ENCODE measurements around the gene INAFM1. TPM values are rescaled to one million over a fixed set of nuclear protein-coding genes. Genes with fewer than 3 reads are reported as not detected.

Gene INAFM1
- total and polyA plus RNA-seq, 9 of the 15 experiments (the other 6 are each of a cell fraction or from before 2014, with no cell fraction given) = 0.71 to 30.9 (median 3.1) TPM

DNA sequence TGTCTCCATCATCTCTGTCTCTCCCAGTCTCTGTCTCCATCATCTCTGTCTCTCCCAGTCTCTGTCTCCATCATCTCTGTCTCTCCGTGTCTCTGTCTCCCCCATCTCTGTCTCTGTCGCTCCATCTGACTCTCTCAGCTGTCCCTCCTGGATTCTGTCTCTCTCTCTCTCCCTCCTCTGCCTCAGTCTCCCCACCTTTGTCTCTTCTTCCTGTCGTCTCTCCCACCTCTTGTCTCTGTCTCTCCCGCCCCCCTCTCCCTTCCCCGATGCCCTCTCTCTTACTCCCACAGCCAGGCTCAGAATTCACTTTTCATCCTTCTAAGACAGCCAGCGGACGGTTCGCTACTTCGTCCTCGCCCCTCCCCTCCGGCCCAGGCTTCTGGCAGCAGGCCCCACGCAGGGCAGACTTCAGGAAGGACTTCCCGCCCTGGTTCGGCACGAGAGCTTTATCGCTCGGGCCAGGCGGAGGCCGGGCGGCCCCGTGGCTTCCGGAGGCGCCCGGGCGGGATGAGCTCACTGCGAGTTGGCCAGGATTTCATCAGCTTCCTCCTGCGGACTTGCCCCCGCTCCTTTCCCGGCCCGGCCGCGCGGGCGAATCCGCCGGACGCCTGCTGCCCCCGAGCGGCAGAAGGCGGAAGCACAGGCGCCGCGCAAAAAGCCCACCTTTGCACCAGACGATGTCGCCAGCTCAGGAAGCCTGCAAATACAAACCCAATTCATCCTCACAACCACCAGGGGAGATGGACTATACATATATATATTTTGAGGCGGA lies 30.7 kb upstream of the INAFM1 start (continued):
- TF ChIP-seq, protein P1, sequence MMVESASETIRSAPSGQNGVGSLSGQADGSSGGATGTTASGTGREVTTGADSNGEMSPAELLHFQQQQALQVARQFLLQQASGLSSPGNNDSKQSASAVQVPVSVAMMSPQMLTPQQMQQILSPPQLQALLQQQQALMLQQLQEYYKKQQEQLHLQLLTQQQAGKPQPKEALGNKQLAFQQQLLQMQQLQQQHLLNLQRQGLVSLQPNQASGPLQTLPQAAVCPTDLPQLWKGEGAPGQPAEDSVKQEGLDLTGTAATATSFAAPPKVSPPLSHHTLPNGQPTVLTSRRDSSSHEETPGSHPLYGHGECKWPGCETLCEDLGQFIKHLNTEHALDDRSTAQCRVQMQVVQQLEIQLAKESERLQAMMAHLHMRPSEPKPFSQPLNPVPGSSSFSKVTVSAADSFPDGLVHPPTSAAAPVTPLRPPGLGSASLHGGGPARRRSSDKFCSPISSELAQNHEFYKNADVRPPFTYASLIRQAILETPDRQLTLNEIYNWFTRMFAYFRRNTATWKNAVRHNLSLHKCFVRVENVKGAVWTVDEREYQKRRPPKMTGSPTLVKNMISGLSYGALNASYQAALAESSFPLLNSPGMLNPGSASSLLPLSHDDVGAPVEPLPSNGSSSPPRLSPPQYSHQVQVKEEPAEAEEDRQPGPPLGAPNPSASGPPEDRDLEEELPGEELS (CRISPR knock-in tag; IDR thresholded peaks at IDR 0.05; ENCODE audit: borderline replicate concordance) = peak; percentile 66; the same call in 1 of the 2 replicates
- TF ChIP-seq ZNF444 (CRISPR knock-in tag; IDR thresholded peaks at IDR 0.05) (no peak), ARID1B (IDR thresholded peaks at IDR 0.05) (peak; percentile 98), CCNT2 (IDR thresholded peaks at IDR 0.05; ENCODE audit: borderline replicate concordance, extremely low read depth, insufficient read length, low read depth, low read length) (peak; percentile 100), CBFA2T3 (IDR thresholded peaks at IDR 0.05) (peak; percentile 93), SMARCA4 (IDR thresholded peaks at IDR 0.05) (peak; percentile 87), DMBX1 (CRISPR knock-in tag; IDR thresholded peaks at IDR 0.05; ENCODE audit: borderline replicate concordance) (peak; percentile 17), KAT7 (CRISPR knock-in tag; IDR thresholded peaks at IDR 0.05; ENCODE audit: borderline replicate concordance) (peak; percentile 92; the same call in 1 of the 2 replicates), KLF13 (tag; IDR thresholded peaks at IDR 0.05; ENCODE audit: borderline replicate concordance, low read depth) (peak; percentile 55), LCOR (CRISPR knock-in tag; IDR thresholded peaks at IDR 0.05) (peak; percentile 99), DPF2 (IDR thresholded peaks at IDR 0.05) (peak; percentile 90), ZNF79 (CRISPR knock-in tag; IDR thresholded peaks at IDR 0.05; ENCODE audit: low read depth) (no peak), KLF1 (tag; IDR thresholded peaks at IDR 0.05) (peak; percentile 80)
- TF ChIP-seq, protein P2, sequence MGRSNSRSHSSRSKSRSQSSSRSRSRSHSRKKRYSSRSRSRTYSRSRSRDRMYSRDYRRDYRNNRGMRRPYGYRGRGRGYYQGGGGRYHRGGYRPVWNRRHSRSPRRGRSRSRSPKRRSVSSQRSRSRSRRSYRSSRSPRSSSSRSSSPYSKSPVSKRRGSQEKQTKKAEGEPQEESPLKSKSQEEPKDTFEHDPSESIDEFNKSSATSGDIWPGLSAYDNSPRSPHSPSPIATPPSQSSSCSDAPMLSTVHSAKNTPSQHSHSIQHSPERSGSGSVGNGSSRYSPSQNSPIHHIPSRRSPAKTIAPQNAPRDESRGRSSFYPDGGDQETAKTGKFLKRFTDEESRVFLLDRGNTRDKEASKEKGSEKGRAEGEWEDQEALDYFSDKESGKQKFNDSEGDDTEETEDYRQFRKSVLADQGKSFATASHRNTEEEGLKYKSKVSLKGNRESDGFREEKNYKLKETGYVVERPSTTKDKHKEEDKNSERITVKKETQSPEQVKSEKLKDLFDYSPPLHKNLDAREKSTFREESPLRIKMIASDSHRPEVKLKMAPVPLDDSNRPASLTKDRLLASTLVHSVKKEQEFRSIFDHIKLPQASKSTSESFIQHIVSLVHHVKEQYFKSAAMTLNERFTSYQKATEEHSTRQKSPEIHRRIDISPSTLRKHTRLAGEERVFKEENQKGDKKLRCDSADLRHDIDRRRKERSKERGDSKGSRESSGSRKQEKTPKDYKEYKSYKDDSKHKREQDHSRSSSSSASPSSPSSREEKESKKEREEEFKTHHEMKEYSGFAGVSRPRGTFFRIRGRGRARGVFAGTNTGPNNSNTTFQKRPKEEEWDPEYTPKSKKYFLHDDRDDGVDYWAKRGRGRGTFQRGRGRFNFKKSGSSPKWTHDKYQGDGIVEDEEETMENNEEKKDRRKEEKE (IDR thresholded peaks at IDR 0.05; ENCODE audit: borderline replicate concordance in 1 of 2, control insufficient read depth in 1 of 2, low read depth in 2 of 2, low read length in 1 of 2) = peak in 1 of 2 experiments; percentile 81; a peak in 1 of 4 replicates
- TF ChIP-seq, protein P3, sequence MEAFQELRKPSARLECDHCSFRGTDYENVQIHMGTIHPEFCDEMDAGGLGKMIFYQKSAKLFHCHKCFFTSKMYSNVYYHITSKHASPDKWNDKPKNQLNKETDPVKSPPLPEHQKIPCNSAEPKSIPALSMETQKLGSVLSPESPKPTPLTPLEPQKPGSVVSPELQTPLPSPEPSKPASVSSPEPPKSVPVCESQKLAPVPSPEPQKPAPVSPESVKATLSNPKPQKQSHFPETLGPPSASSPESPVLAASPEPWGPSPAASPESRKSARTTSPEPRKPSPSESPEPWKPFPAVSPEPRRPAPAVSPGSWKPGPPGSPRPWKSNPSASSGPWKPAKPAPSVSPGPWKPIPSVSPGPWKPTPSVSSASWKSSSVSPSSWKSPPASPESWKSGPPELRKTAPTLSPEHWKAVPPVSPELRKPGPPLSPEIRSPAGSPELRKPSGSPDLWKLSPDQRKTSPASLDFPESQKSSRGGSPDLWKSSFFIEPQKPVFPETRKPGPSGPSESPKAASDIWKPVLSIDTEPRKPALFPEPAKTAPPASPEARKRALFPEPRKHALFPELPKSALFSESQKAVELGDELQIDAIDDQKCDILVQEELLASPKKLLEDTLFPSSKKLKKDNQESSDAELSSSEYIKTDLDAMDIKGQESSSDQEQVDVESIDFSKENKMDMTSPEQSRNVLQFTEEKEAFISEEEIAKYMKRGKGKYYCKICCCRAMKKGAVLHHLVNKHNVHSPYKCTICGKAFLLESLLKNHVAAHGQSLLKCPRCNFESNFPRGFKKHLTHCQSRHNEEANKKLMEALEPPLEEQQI (IDR thresholded peaks at IDR 0.05) = 0 out of 2 replicates have a peak, but pooled peaks have one; percentile 16
- TF ChIP-seq, protein P4, sequence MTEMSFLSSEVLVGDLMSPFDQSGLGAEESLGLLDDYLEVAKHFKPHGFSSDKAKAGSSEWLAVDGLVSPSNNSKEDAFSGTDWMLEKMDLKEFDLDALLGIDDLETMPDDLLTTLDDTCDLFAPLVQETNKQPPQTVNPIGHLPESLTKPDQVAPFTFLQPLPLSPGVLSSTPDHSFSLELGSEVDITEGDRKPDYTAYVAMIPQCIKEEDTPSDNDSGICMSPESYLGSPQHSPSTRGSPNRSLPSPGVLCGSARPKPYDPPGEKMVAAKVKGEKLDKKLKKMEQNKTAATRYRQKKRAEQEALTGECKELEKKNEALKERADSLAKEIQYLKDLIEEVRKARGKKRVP (CRISPR knock-in tag; IDR thresholded peaks at IDR 0.05) = peak; percentile 100
- TF ChIP-seq, protein P5, sequence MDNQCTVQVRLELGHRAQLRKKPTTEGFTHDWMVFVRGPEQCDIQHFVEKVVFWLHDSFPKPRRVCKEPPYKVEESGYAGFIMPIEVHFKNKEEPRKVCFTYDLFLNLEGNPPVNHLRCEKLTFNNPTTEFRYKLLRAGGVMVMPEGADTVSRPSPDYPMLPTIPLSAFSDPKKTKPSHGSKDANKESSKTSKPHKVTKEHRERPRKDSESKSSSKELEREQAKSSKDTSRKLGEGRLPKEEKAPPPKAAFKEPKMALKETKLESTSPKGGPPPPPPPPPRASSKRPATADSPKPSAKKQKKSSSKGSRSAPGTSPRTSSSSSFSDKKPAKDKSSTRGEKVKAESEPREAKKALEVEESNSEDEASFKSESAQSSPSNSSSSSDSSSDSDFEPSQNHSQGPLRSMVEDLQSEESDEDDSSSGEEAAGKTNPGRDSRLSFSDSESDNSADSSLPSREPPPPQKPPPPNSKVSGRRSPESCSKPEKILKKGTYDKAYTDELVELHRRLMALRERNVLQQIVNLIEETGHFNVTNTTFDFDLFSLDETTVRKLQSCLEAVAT (IDR thresholded peaks at IDR 0.05) = peak; percentile 95

Measured in K562 (cell line).